C4-2B (cell line): ENCODE measurements around the gene IQGAP3.

ENCODE experiments used
- H3K27ac ChIP-seq: fragments of 450-650 bp; 2 replicates; pipeline ENCODE4 v1.5.1; 2017
- CTCF ChIP-seq: fragments of 450-650 bp; conservative IDR thresholded peaks from 2 replicates; pipeline ENCODE4 v1.5.1; 2017; ENCODE audit warnings: mild to moderate bottlenecking
- ZFX ChIP-seq: fragments of 450-650 bp; IDR thresholded peaks from 2 replicates; pipeline ENCODE4 v1.6.1; 2017

The IQGAP3 gene

DNA sequence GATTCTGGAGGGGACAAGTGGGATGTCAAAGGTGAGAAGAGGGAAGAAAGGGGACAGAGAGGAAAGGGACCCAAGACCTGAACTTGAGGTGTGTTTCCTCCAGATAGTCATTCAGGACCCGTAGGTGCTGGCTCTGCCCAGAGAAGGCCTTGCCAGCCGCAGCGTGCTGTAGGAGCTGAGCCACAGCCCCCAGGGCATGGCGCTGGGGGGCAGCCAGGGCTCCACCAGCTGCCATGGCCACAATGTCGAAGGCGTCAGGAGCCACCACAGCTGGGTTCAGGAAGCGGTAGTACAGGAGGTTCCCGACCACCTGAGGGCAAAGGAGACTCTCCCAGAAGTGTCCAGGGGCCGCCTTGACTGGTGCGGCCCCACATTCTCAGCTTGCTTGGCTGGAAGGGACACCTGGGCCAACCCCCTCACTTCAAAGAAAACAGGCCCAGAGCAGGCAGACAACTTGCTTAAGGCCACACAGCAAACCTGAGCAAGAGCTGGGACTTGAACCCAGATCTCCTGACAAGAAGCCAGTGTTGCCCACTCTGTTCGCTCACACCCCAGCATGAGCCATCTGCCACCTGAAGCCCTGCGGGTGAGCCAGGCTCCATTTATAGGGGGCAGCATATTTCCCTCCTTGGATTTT lies 37.8 kb downstream of the IQGAP3 start:
- H3K27ac ChIP-seq = no peak overlapping the region
- TF ChIP-seq ZFX (no peak), CTCF (no peak)

- no peak overlapping the region for H3K27ac ChIP-seq
- no peak for TF ChIP-seq CTCF
- TF ChIP-seq ZFX = no peak
Measured at GRCh38 chr1:156533568-156534220, 38.7 kb downstream of the IQGAP3 start.

- no peak overlapping the region for H3K27ac ChIP-seq
- no peak for TF ChIP-seq ZFX
Measured at GRCh38 chr1:156532374-156532773, 40.0 kb downstream of the IQGAP3 start.

- TF ChIP-seq CTCF = no peak
- no peak for TF ChIP-seq ZFX
- no peak overlapping the region for H3K27ac ChIP-seq
Measured at GRCh38 chr1:156530006-156530405, 42.4 kb downstream of the IQGAP3 start.

- no peak for TF ChIP-seq CTCF
- H3K27ac ChIP-seq = no peak overlapping the region
Measured at GRCh38 chr1:156528875-156529425, 43.4 kb downstream of the IQGAP3 start.

- no peak overlapping the region for H3K27ac ChIP-seq
- TF ChIP-seq CTCF (no peak), ZFX (no peak)
Measured at GRCh38 chr1:156528231-156528630, 44.1 kb downstream of the IQGAP3 start.

- no peak for TF ChIP-seq ZFX
- TF ChIP-seq CTCF = no peak
- no peak overlapping the region for H3K27ac ChIP-seq
Measured at GRCh38 chr1:156527584-156527983, 44.8 kb downstream of the IQGAP3 start.
